CD4-positive, alpha-beta T cell treated with Interleukin-4 for 4 hours (primary cell): ENCODE results near the gene KRT13.

Experiments used
- DNase-seq: peaks from one replicate; pipeline ENCODE4 v3.0.0-alpha.2; 2020

Gene KRT13

DNA sequence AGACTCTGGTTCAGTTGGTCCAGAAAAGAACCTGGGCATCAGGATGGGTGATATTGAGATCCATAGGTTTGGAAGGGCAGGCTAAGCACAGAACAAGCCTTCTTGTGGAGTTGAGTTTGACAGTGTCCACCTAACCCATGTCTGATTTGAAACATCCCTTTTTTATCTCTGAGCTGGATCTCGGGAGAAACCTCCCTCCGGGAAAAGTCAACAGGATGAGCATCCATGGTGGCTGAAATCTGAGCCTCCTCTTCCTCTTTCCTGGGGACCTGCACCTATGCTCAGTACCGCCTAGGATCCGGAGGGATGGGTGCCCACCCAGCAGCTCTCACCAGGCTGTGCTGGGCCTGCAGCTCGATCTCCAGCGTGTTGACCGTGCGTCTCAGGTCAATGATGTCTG lies 41.7 kb downstream of the KRT13 start:
- DNase-seq = no peak

DNA sequence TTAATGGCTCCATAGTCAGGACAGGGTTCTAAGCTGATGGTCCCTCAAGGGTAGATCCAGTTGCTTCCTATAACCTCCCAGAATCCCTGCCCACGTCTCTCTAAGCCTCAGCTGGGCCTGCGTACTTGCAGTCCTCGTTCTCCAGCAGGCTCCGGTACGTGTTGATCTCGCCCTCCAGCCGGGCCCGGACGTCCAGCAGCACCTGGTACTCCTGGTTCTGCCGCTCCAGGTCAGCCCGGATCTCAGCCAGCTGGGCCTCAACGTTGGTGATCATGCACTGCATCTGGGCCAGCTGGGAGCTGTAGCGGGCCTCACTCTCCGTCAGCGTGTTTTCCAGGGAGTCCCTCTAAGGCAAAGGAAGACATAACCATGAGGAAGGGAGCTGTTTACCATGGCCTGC lies 42.7 kb downstream of the KRT13 start:
- no peak for DNase-seq

DNA sequence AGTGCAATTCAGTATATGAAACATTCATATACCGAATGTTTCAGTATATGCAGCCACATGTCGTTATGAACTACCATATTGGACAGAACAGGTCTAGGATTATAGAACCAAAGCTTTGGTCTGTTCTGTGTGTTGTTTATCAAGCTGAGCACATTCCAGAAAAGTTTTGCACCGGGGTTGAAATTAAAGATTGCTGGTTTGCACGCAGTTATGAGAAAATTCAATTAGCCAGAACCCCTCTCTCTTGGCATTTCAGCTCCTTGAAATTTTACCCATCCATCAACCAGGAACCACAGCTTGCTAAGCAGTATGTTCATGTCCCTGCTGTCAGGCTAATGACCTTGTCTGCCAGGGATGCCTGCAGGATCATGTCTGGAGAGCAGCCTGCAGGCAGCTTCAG lies 47.7 kb downstream of the KRT13 start:
- DNase-seq = no peak

DNA sequence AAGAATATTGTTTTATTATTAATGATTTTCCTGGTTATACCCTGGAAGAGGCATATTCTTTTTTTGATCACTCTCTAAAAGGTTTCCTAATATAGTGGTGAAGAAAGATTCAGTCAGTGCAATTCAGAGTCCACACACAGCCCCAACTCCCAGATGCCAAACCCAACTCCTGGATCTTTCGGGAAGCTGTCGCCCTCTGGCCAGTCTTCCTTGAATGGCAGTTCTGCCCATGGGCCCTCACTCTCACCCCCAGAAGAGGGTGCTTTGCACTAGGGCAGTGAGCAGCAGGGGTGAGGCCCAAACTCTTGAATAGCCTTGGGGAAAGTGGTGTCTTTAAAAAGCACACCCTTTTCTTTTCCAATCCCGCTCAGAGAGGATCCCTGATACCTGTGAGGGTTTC lies 49.2 kb downstream of the KRT13 start:
- DNase-seq = no peak

DNA sequence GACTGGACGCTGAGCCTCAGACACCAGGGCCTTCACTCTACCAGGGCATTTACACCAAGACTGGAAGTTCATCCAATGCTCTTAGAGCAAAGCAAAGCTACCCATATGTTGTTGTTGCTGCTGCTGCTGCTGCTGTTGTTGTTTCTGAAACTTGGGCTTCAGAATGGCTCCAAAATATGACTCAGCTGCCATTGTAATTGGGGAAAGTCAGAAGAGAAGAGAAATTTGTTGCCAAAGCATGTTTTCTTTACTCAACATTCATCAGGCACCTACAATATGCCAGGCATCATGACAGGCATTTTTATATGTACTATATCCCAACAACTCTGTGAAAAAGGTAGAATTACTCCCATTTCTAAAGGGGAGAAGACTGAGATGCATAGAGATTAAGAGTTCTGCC lies 50.2 kb downstream of the KRT13 start:
- no peak for DNase-seq

DNA sequence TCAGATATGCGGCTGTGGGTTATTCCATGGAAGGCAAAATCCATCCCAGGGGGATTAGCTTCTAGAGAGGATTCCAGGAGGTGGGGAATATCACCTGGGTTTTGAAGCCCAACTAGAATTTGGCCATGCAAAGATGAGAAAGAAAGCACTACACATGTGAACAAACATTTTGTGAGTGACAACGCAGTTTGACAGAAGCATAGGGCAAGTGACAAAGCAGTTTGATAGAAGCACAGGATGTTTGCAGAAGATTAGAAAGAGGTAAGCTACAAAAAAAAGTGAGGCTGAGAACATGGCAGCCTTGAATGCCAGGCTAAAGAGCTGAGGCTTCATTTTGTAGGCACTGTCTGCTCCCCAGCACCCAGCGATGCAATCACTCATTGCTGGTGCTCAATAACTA lies 52.3 kb downstream of the KRT13 start:
- no peak for DNase-seq

DNA sequence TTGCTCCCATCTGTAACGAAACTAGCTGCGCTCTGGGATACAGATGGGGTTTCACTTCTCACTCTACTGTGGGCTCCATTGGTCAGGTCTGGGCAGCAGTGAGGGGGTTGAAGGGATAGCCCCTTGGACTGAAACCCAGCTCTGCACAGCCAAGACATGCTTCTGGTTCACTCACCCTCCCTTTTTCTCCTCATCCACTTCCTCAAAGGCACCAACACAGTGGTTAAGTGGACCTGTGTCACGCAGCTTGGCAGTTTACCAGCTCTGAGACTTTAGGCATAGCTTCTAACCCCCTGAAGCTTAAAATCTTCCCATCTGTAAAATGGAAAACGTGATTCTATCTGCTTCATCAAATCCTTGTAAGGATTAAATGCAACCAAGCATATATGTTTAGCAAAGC lies 53.1 kb downstream of the KRT13 start:
- DNase-seq = no peak

DNA sequence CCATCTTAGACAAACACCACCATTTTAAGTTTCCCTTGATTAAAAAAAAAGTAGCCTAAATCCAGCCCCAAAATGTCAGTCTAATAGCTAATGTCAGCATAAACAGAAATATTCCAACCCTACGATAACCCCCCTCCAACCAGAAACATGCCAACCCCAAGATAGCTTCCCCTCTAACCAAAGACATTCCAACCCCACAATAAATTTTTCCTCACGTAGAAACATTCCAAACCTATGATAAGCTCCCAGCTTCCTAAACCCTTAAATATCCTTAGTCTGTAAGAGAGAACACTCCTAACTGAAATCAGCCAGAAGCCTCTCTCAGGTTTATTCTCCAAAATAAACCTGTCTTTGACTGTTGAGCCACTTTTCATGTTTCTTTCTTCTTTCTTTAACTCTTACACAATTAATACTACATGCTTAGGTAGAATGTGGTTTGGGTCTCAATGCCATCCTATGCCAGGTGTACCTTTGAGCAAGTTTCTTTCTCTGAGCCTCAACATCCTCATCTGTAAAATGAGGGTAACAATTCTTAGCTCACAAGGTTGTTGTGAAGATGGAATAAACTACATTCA lies 54.2 kb downstream of the KRT13 start:
- no peak for DNase-seq
